GM12891 (cell line): ENCODE data around the gene ZNF683.

Source experiments
- POLR2A ChIP-seq: IDR thresholded peaks from 2 replicates; pipeline ENCODE4 v1.6.1; 2011; ENCODE audit warnings: low read depth, low read length, control low read depth
- POLR2AphosphoS5 ChIP-seq: IDR thresholded peaks from 2 replicates; pipeline ENCODE4 v1.6.1; 2011; ENCODE audit warnings: low read depth, low read length, control low read depth
- SPI1 ChIP-seq: IDR thresholded peaks from 2 replicates; pipeline ENCODE4 v1.6.1; 2011; ENCODE audit warnings: low read depth, low read length, control low read depth

DNA sequence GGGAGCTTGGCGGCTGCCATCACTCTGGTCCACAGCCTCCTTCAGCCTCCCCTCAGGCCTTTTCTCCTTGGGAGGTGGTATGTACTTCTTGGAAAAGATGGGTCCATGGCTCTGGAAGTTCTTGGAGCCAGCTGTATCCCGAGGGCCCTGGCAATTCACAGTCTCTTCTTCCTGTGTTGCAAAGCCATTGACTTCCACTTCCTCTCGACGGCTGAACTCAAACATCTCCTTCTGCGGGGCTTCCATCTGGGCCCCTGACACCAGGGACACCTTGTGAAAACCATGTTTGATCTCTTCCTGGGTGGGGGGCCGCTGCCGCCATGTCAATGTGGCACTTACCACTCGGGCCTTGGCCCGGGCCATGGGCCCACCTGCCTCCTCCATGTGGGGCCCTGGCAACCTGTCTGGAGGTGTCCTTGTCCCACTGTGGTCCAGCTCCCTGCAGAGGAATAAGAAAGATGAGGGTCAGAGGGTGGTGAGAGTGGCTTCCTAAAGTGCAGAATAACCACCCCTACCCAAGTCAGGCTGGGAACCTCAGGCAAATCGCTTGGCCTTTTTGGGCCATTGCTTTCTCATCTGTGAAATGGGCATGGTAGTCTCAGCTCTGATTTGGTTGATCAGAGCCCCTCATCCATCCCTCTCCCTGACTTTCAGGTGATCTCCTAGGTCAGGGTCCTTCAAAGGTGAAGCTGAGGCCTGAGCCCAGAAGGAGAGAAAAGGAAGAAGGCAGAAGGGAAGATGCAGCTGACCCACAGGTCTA lies 26.1 kb downstream of the ZNF683 start:
- TF ChIP-seq POLR2A (no peak), POLR2AphosphoS5 (no peak), SPI1 (no peak)
